ENCODE measurements around the gene STX8.

The STX8 gene

GRCh38 chr17:9445424-9445823, 130.2 kb downstream of the STX8 start:
- H3K36me3 Mint-ChIP-seq (ENCODE audit: low read depth) = peaks cover 9% of the 10 kb centered on the region
- no peak overlapping the region for H3K4me3 Mint-ChIP-seq
- H3K4me1 Mint-ChIP-seq = peaks cover 20% of the 10 kb centered on the region
- H3K27ac Mint-ChIP-seq = no peak overlapping the region
- no peak for TF ChIP-seq CTCF (IDR thresholded peaks at IDR 0.05; ENCODE audit: unreplicated experiment in 3 of 3)
- no peaks in the 10 kb centered on the region for H3K27me3 Mint-ChIP-seq (ENCODE audit: low read depth)
- no peaks in the 10 kb centered on the region for H3K9me3 Mint-ChIP-seq

- no peaks in the 10 kb centered on the region for H3K27me3 Mint-ChIP-seq (ENCODE audit: low read depth)
- peaks cover 3% of the 10 kb centered on the region for H3K9me3 Mint-ChIP-seq
- TF ChIP-seq CTCF (IDR thresholded peaks at IDR 0.05; ENCODE audit: unreplicated experiment in 3 of 3) = no peak
These were observed 130.9 kb downstream of the STX8 start for GRCh38 chr17:9444687-9445086.

GRCh38 chr17:9443811-9444210, 131.8 kb downstream of the STX8 start:
- no peak overlapping the region for H3K27ac Mint-ChIP-seq
- peaks cover 3% of the 10 kb centered on the region for H3K9me3 Mint-ChIP-seq
- H3K27me3 Mint-ChIP-seq (ENCODE audit: low read depth) = no peaks in the 10 kb centered on the region
- peaks cover 20% of the 10 kb centered on the region for H3K4me1 Mint-ChIP-seq
- peaks cover 15% of the 10 kb centered on the region for H3K36me3 Mint-ChIP-seq (ENCODE audit: low read depth)
- TF ChIP-seq CTCF (IDR thresholded peaks at IDR 0.05; ENCODE audit: unreplicated experiment in 3 of 3) = no peak
- H3K4me3 Mint-ChIP-seq = no peak overlapping the region

More at GRCh38 chr17:9444687-9445086, 130.9 kb downstream of the STX8 start:
- Mint-ChIP-seq H3K36me3 (ENCODE audit: low read depth) (peaks cover 15% of the 10 kb centered on the region), H3K27ac (peak overlapping the region in 1 of 3 experiments; percentile 26), H3K4me3 (no peak overlapping the region), H3K4me1 (peaks cover 20% of the 10 kb centered on the region)

- H3K36me3 Mint-ChIP-seq (ENCODE audit: low read depth) = peaks cover 15% of the 10 kb centered on the region
- H3K4me1 Mint-ChIP-seq = peaks cover 26% of the 10 kb centered on the region
- no peak overlapping the region for H3K4me3 Mint-ChIP-seq
- H3K27me3 Mint-ChIP-seq (ENCODE audit: low read depth) = no peaks in the 10 kb centered on the region
- peaks cover 3% of the 10 kb centered on the region for H3K9me3 Mint-ChIP-seq
- peak overlapping the region in 1 of 3 experiments; percentile 23 for H3K27ac Mint-ChIP-seq
- no peak for TF ChIP-seq CTCF (IDR thresholded peaks at IDR 0.05; ENCODE audit: unreplicated experiment in 3 of 3)
These were observed 135.8 kb downstream of the STX8 start for GRCh38 chr17:9439851-9440250.

GRCh38 chr17:9436630-9437029, 139.0 kb downstream of the STX8 start:
- Mint-ChIP-seq H3K27me3 (ENCODE audit: low read depth) (no peaks in the 10 kb centered on the region), H3K4me3 (peak overlapping the region in 1 of 3 experiments; percentile 8)

More at GRCh38 chr17:9436630-9437029, 139.0 kb downstream of the STX8 start:
- Mint-ChIP-seq H3K9me3 (peaks cover 3% of the 10 kb centered on the region), H3K4me1 (peaks cover 47% of the 10 kb centered on the region), H3K27ac (peak overlapping the region; percentile 16 to 70 (median 43)), H3K36me3 (ENCODE audit: low read depth) (peaks cover 15% of the 10 kb centered on the region)
- TF ChIP-seq CTCF (IDR thresholded peaks at IDR 0.05; ENCODE audit: unreplicated experiment in 3 of 3) = no peak

Data from nephron (organoid).